Measurements from ENCODE around the gene MYO10.

The MYO10 gene

DNA sequence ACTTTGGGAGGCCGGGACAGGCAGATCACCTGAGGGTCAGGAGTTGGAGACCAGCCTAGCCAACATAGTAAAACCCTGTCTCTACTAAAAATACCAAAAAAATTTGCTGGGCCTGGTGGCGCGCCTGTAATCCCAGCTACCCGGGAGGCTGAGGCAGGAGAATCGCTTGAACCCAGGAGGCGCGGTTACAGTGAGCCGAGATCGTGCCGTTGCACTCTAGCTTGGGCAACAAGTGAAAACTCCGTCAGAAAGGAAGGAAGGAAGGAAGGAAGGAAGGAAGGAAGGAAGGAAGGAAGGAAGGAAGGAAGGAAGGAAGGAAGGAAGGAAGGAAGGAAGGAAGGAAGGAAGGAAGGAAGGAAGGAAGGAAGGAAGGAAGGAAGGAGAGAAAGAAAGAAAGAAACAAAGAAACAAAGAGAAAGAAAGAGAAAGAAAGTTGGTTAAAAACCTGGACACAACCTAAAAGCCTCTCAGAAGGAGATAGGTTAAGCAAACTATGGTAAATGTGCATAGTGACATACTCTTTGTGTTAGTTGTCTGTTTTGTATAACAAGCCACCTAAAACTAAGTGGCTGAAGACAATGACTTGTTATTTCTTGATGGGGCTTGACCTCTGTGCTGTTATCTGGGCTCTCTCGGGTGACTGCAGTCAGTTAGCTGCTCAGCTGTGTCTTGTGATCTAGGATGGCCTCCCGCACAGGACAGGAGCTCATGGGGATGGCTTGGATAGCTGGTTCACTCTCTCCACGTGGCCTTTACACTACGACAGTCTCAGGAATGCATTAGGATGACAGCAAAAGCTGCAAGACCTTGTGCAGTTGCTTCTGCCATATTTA, 8.0 kb upstream of the MYO10 start:
- DNase-seq, result no peak

DNA sequence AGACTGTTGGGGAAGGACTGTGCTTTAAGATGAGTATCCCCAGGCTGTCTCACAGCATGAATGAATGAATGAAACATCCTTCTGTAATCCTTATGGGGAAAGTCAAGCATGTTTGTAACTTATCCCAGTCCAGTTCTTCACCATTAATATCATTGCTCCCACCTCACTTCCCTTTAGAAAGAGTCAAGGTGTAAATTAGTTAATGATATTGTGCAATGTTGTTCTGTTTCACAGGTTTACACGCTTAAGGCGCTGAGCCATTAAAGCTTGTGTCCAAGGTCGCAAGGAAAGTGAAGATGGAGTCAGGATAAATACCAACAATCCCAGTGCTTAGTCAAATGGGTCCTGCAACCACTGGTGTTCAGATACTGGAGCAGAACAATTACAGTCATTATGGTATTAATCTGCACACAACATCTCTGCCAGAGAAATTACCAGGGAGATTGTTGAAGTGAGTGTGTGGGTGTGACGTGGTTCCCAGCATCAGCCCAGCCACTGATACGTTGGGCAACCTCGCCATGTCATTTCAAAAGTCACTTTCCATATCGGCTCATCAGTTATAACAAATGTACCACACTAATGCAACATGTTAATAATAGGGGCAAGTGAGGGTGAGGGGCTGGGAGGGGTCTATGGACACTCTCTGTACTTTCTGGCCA, 1.5 kb upstream of the MYO10 start:
- no peak for DNase-seq

DNA sequence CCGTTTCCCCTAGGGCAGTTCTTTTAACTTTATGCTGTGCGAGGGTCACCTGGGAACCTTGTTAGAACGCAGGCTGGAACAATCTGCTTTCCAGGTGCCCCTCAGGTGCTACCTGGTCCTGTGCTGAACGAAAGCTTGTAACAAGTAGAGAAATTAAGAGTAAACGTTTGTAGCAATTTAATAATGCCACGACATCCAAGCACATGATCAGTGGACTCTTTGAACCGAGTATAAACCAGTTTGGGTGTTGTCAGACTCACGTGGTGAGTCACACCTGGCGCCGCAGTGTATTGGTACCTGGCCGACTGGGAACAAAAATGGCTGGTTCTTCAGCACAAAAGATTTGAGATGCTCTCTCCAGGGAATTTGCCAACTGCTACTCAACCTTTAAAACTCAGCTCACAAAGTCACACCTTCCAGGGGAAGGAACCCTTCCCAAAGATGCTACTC, 926 bp upstream of the MYO10 start:
- DNase-seq, result no peak

GRCh38 chr5:16935231-16936149, 598 bp downstream of the MYO10 start:
- DNase-seq, result no peak

- no peak for DNase-seq
These were observed 1.4 kb downstream of the MYO10 start for GRCh38 chr5:16934677-16935153.

DNA sequence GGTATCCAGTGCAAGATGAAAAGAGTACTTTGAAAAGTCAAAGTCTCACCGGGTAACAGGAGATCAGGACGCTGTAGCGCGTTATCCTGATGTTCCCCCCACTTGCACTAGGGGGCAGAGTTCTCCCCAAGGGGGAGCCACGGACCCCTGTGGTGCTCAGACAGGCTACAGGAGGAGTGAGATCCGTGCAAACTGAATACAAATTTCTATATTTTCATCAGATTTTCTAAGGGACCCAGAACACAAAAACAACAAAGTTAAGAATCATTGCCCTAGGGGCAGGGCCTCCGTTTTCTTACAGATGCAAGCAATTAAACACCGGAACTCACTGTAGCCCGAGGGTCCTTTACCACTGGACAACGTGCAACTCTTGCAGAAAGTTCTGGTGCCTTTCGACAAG, 2.0 kb downstream of the MYO10 start:
- no peak for DNase-seq

DNA sequence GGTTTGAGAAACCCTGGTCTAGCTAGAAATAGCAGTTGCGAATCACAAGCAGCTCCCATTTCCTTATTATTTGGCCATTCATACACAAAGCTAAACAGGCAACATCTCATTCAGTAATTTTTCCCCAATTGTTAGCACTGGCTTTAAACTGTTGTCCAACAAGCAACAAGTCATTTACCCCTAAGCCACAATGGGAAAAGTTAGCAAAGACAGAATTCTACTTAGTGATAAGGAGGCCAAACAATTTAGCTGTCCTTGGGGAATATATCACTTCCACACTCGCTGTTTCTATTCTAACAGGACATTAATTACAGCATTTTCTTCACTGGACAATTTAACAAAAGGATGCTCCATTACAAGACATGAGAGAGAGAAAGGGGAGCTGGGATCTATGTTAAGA, 2.8 kb downstream of the MYO10 start:
- no peak for DNase-seq

GRCh38 chr5:16932401-16932800, 3.7 kb downstream of the MYO10 start:
- no peak for DNase-seq

- no peak for DNase-seq
These were observed 4.6 kb downstream of the MYO10 start for GRCh38 chr5:16931334-16932110.

- DNase-seq, result no peak
These were observed 5.6 kb downstream of the MYO10 start for GRCh38 chr5:16930496-16930895.

GRCh38 chr5:16929831-16930230, 6.3 kb downstream of the MYO10 start:
- DNase-seq, result no peak

DNA sequence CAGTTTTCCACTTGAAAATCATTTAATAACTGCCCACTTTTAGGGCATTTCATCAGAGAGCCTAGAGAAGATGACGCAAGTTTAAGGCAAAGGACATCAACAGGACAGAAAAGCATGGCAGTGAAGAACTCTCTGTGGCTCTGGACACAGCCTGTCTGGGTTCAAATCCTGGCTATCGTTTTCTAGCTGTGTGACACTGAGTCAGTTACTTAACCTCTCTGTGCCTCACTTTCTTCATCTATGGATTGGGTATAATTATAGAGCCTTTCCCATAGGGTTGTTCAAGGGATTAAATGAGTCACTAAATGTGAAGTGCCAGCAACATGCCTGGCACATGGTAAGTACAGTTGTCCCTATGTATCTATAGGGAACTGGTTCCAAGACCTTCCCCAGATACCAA, 6.7 kb downstream of the MYO10 start:
- DNase-seq, result no peak

DNA sequence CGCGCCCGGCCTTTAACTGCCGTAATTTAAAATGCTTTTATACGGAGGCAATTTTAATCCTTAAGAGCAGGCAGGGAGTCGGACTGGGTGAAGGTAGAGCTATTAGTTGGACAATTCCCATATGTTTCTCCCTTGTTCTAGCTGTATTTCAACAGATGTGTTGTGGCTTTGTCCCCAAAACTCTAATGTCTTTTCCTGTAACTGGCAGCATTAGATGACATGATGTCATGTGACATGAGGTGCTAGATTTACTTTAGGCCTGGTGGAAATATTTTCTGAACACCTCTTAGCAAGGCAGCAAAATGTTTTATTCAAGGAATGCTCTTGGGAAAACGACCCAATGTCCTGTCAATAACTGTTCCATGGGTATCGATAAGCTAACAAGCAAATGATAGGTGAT, 8.5 kb downstream of the MYO10 start:
- DNase-seq, result no peak

- no peak for DNase-seq
These were observed 9.7 kb downstream of the MYO10 start for GRCh38 chr5:16926417-16926816.

DNA sequence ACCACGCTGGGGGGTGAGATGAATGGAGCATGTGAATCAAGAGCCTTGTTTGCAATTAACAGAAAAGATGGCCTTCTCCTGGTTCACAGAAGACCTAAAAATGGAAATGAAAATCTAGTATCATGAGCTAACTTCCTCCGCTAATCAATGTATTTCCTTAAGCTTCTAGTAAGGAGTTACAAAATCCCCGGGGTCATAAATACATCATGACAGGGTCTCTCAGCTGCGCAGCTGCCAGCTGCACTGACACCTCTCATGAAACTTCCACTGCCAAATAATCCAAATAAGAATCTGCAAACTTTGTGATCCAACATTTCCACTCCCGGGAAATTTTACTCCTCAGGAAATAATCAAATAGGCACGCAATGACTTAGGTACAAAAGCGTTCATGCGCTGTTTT, 11.9 kb downstream of the MYO10 start:
- DNase-seq, result no peak

DNA sequence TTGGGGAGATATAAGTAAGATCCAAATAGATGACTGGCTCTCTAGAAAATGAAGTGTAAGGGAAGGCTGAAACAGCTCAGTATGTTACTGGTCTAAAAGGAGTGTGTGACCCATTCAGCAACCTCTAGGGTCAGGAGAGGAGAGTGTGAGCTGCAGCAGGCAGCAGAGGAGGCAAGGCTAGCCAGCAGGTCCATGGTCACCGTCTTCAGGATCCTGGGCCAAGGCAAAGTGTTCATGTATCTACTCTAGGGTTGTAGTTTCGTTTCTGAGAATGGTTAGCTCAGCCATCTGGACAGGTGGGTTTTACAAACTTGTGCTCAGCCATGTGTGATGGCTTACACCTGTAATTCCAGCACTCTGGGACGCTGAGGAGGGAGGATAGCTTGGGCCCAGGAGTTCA, 13.7 kb downstream of the MYO10 start:
- DNase-seq, result no peak

GRCh38 chr5:16921211-16921610, 14.9 kb downstream of the MYO10 start:
- DNase-seq, result no peak

- no peak for DNase-seq
These were observed 15.8 kb downstream of the MYO10 start for GRCh38 chr5:16920109-16920816.

- no peak for DNase-seq
These were observed 17.0 kb downstream of the MYO10 start for GRCh38 chr5:16918891-16919671.

GRCh38 chr5:16918156-16918555, 17.9 kb downstream of the MYO10 start:
- DNase-seq, result no peak

All from CD4-positive, alpha-beta T cell treated with Interleukin-4 for 4 hours (primary cell).